HL-60 (cell line): ENCODE results near the gene SBF1.

Experiments
- DNase-seq, 2 experiments: peaks; one replicate each; pipeline ENCODE4 v3.0.0-alpha.2; 2010 to 2020; ENCODE audit warnings: low read depth in 1 of 2, low spot score in 1 of 2
- H3K27ac ChIP-seq: fragments of 250-450 bp; sonication (Bioruptor Pico); replicated peaks from 2 replicates; pipeline ENCODE4 v1.5.1; 2020; ENCODE audit warnings: mild to moderate bottlenecking, moderate library complexity
- H3K27me3 ChIP-seq: fragments of 250-450 bp; sonication (Bioruptor Pico); 2 replicates; pipeline ENCODE4 v1.5.1; 2021; ENCODE audit warnings: mild to moderate bottlenecking, moderate library complexity; ENCODE audit not compliant: insufficient read depth, poor library complexity, severe bottlenecking
- H3K4me3 ChIP-seq: replicated peaks from 2 replicates; pipeline ENCODE4 v1.5.1; 2011; ENCODE audit warnings: mild to moderate bottlenecking, control low read depth, low read length; ENCODE audit not compliant: insufficient read depth
- CTCF ChIP-seq: IDR thresholded peaks from one replicate; pipeline ENCODE4 v1.5.1; 2011; ENCODE audit warnings: low read length, control low read depth, inconsistent platforms; ENCODE audit not compliant: insufficient read depth
- GABPA ChIP-seq: IDR thresholded peaks from 2 replicates; pipeline ENCODE4 v1.6.1; 2012; ENCODE audit warnings: low read depth
- POLR2AphosphoS5 ChIP-seq: IDR thresholded peaks from 2 replicates; pipeline ENCODE4 v1.6.1; 2012; ENCODE audit warnings: low read depth
- REST ChIP-seq: IDR thresholded peaks from 2 replicates; pipeline ENCODE4 v1.6.1; 2012; ENCODE audit warnings: low read depth; ENCODE audit not compliant: insufficient replicate concordance
- SPI1 ChIP-seq: IDR thresholded peaks from 2 replicates; pipeline ENCODE4 v1.6.1; 2012; ENCODE audit warnings: low read depth, mild to moderate bottlenecking, borderline replicate concordance

SBF1 gene

GRCh38 chr22:50483556-50483955 is 8.7 kb upstream of the SBF1 start:
- TF ChIP-seq SPI1: no peak
- TF ChIP-seq GABPA: no peak
- TF ChIP-seq CTCF: no peak
- Histone ChIP-seq H3K4me3 (no peak overlapping the region), H3K27me3 (peaks cover 25% of the 10 kb centered on the region), H3K27ac (no peak overlapping the region)
- DNase-seq: no peak

GRCh38 chr22:50483106-50483505 is 8.3 kb upstream of the SBF1 start:
- TF ChIP-seq POLR2AphosphoS5 (no peak), GABPA (no peak), REST (no peak), SPI1 (no peak), CTCF (no peak)
- Histone ChIP-seq H3K4me3 (no peak overlapping the region), H3K27ac (no peak overlapping the region), H3K27me3 (peaks cover 25% of the 10 kb centered on the region)
- no peak for DNase-seq

- peaks cover 25% of the 10 kb centered on the region for H3K27me3 ChIP-seq
- no peak overlapping the region; the same call in 1 of the 2 replicates for H3K4me3 ChIP-seq
- no peak for DNase-seq
- TF ChIP-seq GABPA (no peak), CTCF (no peak)
- H3K27ac ChIP-seq: no peak overlapping the region
Observed at GRCh38 chr22:50482107-50483074, 7.6 kb upstream of the SBF1 start.

GRCh38 chr22:50481440-50482106 is 6.7 kb upstream of the SBF1 start, which contains the start of gene ADM2:
Gene ADM2, plus strand, starts transcription at chr22:50481543. Its CDS starts 305 bp downstream, at chr22:50481848.
- no peak for TF ChIP-seq CTCF
- TF ChIP-seq SPI1: no peak
- TF ChIP-seq POLR2AphosphoS5: no peak
- TF ChIP-seq GABPA: no peak
- TF ChIP-seq REST: no peak
- H3K27ac ChIP-seq: no peak within 1 kb of the TSS
- peaks cover 25% of the 10 kb centered on the region for H3K27me3 ChIP-seq
- peak within 1 kb of the TSS; percentile 35 for H3K4me3 ChIP-seq
- no peak for DNase-seq
